ENCODE data around the gene OCIAD2.
"Not testable (repeated sequence)": the region's sequence is repeated elsewhere in the genome, so short reads cannot be mapped to it uniquely, and the experiment has no call there.

The OCIAD2 gene

GRCh38 chr4:48905363-48906015 is 1.1 kb downstream of the OCIAD2 start:
- no peak for DNase-seq

- no peak for DNase-seq
Measured at GRCh38 chr4:48904541-48905142, 1.9 kb downstream of the OCIAD2 start.

DNA sequence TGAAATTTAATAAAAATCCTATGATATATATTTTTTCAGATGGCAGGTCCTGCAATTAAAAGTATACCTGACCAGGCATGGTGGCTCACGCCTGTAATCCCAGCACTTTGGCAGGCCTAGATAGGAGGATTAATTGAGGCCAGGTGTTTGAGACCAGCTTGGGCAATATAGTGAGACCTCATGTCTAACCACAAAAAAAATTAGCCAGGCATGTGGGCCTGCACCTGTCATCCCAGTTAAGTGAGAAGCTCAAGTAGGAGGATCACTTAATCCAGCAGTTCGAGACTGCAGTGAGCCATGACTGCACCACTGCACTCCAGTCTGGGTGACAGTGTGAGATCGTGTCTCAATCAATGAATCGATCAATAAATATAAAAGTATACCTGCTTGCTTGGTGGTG is 2.5 kb downstream of the OCIAD2 start:
- no peak for DNase-seq

- DNase-seq: no peak
Measured at GRCh38 chr4:48902266-48902665, 4.3 kb downstream of the OCIAD2 start.

- DNase-seq: no peak
Measured at GRCh38 chr4:48901196-48901595, 5.4 kb downstream of the OCIAD2 start.

DNA sequence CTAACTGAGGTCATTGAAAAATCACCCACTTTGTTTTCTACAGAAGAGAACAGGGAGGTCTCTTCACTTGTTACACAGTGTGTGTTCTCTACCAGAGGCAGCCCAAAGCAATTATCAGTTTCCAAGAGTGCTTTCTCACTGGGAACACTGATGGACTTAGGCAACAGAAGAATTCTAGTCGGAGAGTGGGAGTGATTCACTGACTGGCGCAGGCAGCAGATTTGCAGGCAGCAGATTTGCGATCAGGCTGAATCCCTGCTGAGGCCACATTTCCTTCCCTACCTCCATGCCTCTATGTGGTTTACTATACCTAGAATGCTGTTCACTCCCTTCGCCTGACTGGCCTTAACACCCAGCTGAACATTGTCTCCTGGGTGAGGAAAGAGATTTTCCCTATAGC is 6.6 kb downstream of the OCIAD2 start:
- DNase-seq: no peak

GRCh38 chr4:48899432-48899749 is 7.2 kb downstream of the OCIAD2 start:
- DNase-seq: no peak

GRCh38 chr4:48898733-48899431 is 7.7 kb downstream of the OCIAD2 start:
- DNase-seq: peak; percentile 73 to 75

DNA sequence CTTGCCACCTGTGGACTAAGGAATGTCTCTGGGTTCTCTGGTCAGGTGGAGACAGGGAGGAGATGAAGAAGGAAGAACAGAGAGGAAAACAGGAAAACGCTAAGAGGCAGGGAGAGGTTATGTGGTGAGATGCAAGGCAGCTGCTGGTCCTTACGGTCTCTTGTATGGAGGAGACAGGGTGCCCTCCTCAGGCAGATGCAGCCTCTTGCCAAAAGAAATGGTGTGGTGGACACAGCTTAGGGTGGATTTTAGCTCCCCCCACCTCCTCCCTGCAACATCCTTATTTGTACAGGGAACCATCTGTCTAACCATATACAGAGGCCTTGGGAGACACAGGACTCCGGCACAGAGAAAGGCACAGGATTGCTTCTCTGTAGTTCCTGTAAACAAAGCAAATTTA is 9.7 kb downstream of the OCIAD2 start:
- DNase-seq: no peak

DNA sequence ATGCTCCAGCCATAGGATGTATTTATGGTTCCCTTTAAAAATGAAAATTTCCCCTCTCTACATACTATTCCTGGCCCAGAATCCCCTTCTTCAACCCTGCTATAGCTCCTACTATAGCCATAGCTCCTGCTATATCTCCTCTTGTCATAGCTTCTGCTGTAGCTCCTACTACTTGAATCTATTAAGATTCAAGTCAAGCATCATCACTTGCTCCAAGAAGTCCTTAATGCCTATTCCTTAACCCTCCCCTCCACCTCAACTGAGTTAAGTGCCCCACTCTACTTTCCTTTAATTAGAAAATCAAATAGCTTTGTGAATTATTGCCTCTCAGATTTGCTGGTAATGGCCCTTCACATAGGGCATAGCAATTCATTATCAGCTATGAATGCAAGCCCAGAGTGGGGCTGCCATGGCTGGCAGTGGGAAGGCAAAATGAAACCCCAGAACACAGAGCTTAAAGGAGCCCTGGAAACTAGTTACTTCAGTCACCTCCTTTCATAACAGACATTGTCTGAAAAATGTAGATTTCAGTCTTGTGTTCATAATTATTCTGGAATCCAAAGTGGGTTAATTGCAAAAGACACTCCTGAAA is 15.4 kb downstream of the OCIAD2 start:
- DNase-seq: no peak

GRCh38 chr4:48889750-48890149 is 16.8 kb downstream of the OCIAD2 start:
- DNase-seq: not testable (repeated sequence)

DNA sequence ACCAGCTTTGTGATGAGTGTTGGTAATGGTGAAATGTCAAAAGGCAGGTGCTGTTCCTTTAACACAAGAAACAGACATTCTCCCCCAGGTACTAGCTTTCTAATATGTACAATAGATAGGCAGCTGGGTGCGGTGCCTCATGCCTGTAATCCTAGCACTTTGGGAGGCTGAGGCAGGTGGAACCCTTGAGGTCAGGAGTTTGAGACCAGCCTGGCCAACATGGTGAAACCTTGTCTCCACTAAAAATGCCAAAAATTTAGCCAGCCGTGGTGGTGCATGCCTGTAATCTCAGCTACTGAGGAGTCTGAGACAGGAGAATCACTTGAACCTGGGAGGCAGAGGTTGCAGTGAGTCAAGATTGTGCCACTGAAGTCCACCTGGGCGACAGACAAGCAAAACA is 24.9 kb downstream of the OCIAD2 start:
- not testable (repeated sequence) for DNase-seq

GRCh38 chr4:48879561-48880442 is 26.8 kb downstream of the OCIAD2 start:
- no peak for DNase-seq

- DNase-seq: no peak
Measured at GRCh38 chr4:48877827-48878535, 28.6 kb downstream of the OCIAD2 start.

GRCh38 chr4:48864696-48865095 is 41.9 kb downstream of the OCIAD2 start:
- not testable (repeated sequence) for DNase-seq

DNA sequence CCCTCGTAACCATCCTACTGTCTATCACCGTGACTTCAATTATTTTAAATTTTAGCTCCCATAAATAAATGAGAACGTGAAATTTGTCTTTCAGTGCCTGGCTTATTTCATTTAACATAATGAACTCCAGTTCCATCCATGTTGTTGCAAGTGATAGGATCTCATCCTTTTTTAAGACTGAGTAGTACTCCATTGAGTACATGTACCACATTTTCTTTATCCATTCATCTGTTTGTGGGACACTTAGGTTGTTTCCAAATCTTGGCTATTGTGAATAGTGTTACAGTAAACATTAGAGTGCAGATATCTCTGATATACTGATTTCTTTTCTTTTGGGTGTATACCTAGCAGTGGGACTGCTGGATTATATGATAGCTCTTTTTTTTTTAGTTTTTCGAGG is 42.8 kb downstream of the OCIAD2 start:
- DNase-seq: no peak

- DNase-seq: no peak
Measured at GRCh38 chr4:48862661-48863060, 43.9 kb downstream of the OCIAD2 start.

DNA sequence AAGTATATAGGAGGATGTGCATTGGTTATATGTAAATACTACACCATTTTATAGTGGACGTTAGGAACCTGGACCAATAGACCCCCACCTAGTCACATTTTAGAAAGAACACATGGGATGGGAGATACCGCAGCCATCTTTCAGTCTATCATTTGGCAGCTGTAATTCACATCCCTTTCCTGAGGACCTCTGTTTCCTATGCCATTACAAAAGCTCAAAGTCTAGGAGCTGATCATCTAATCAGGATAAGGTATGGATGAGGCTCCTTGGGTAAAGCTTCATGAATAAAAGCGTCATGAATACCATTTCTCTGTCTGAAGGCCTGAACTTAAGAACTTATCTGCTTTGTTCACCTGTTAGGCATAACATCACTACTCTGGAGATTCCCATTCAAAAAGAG is 44.5 kb downstream of the OCIAD2 start:
- DNase-seq: no peak

DNA sequence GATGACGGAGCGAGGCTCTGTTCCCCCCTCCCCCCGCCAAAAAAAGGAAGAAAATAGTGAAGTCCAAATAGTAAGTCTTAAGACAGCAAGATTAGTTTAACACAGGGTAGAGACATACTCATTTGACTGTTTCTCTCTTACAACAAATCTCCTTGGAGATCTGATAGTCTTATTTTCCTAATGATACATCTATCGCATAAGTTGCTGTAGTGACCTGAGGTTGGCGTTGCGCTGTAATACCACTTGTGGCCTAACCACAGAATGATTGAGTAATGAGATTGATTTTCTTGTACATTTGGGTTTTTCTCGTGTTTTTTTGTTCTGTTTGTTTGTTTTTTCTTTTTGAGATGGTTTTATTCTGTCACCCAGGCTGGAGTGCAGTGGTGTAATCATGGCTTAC is 48.4 kb downstream of the OCIAD2 start:
- no peak for DNase-seq

DNA sequence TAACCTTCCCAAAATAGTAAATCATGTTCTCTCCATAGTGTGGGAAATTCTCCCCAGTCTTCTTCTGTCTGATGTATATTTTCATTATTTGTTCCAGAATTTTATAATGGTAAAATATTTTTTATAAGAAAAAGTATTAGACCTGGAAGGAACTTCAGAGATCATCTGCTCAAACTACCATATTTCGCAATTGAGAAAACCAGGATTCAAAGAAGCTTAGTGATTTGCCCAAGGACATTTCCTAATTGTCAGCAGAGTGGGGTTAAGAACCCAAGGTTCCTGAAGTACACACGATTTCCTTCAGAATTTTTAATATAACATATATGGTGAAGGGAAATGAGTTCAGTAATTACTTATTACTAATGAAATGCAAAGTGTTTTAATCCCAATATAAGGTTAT is 51.6 kb downstream of the OCIAD2 start:
- DNase-seq: no peak

DNA sequence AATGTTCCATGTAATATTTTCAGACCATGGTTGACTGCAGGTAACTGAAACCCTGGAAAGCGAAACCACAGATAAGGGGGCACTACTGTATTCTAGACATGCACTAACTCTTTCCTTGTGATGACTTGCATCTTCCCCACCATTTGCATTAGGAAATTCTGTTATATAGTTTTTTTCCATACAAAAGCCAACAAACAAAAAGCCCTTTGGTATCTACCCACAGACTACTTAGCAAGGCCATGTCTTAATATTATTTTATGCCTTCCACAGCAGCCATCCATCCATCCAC is 52.2 kb downstream of the OCIAD2 start:
- DNase-seq: no peak

GRCh38 chr4:48853604-48854394 is 52.8 kb downstream of the OCIAD2 start:
- no peak for DNase-seq
